ENCODE measurements around the gene NCR3LG1.

GRCh38 chr11:17412488-17413180 lies 61.0 kb downstream of the NCR3LG1 start:
- no peak for TF ChIP-seq POLR2A (IDR thresholded peaks at IDR 0.05)
- no peak for TF ChIP-seq POLR2AphosphoS5 (IDR thresholded peaks at IDR 0.05)
- TF ChIP-seq EP300 (IDR thresholded peaks at IDR 0.05), result no peak
- TF ChIP-seq CTCF (IDR thresholded peaks at IDR 0.05), result no peak

Data from suprapubic skin (tissue), 4 donors.